K562 (cell line): ENCODE data around the gene SUPT3H. TPM values are rescaled to one million over a fixed set of nuclear protein-coding genes. Genes with fewer than 3 reads are reported as not detected.

Experiments
- ATAC-seq: fragments of 200-7000 bp; cut with Tn5 transposase; 3 replicates; pipeline ENCODE4 v1.9.1; 2020; ENCODE audit warnings: moderate library complexity
- BruUV-seq: library from RNA; stranded (reverse); fragments of 400-500 nt; replicated peaks from 2 replicates; lab custom pipeline; 2021; lab: Mats Ljungman, UMichigan
- CTCF ChIA-PET: fragments of 300-600 bp; formaldehyde crosslinking; extraction: SDS; loops from one replicate; lab custom pipeline; 2021; ENCODE audit warnings: low intra/inter-chr PET ratio; lab: Yijun Ruan, JAX
- POLR2A ChIA-PET: fragments of 300-600, 350-650 bp; sonication (Branson Sonifier 250); formaldehyde crosslinking; extraction: SDS; loops from one replicate; lab custom pipeline; 2021; ENCODE audit warnings: antibody characterized with exemption, inconsistent platforms; lab: Yijun Ruan, JAX
- DNase-seq, 4 experiments: peaks; one replicate each; pipeline versions ENCODE4 v3.0.0 to v3.0.0-alpha.2; 2011 to 2018; ENCODE audit warnings: low spot score in 3 of 4, mixed read lengths in 3 of 4; ENCODE audit errors: extremely low read depth in 1 of 4
- FAIRE-seq: peaks from 2 replicates; lab custom pipeline; 2011; peaks lifted over from hg19 to GRCh38; lab: Jason Lieb, UNC
- H2AFZ ChIP-seq: 2 replicates; pipeline ENCODE4 v1.6.0; 2011; ENCODE audit warnings: low read depth, low read length, control low read depth, inconsistent platforms
- H3K27ac ChIP-seq: fragments of 200-600 bp; 3 replicates; pipeline ENCODE4 v1.8.0; 2011; ENCODE audit warnings: low read depth, mild to moderate bottlenecking, control low read depth, inconsistent platforms, low read length, moderate library complexity, mixed read lengths; ENCODE audit errors: extremely low read depth
- H3K27me3 ChIP-seq, 2 experiments: fragments of 300-600 bp in 1 of 2; 2 replicates in 1 of 2; 3 replicates in 1 of 2; pipeline versions ENCODE4 v1.6.0 to v1.8.0; 2011; ENCODE audit warnings: inconsistent platforms in 2 of 2, low read length in 2 of 2, mild to moderate bottlenecking in 1 of 2, mixed read lengths in 1 of 2, moderate library complexity in 1 of 2; ENCODE audit not compliant: control insufficient read depth in 2 of 2, insufficient read depth in 2 of 2
- H3K36me3 ChIP-seq: fragments of 300-600 bp; 3 replicates; pipeline ENCODE4 v1.8.0; 2011; ENCODE audit warnings: mild to moderate bottlenecking, low read length, inconsistent platforms; ENCODE audit not compliant: control insufficient read depth, insufficient read depth
- H3K4me1 ChIP-seq, 2 experiments: fragments of 200-600 bp in 1 of 2; replicated peaks in 1 of 2; 2 replicates in 1 of 2; 3 replicates in 1 of 2; pipeline versions ENCODE4 v1.5.1 to v1.8.0; 2011; ENCODE audit warnings: inconsistent platforms in 2 of 2, low read length in 2 of 2, mild to moderate bottlenecking in 1 of 2, mixed read lengths in 1 of 2, moderate library complexity in 1 of 2; ENCODE audit not compliant: control insufficient read depth in 2 of 2, insufficient read depth in 2 of 2
- H3K4me2 ChIP-seq: 2 replicates; pipeline ENCODE4 v1.6.1; 2011; ENCODE audit warnings: low read length, control low read depth, inconsistent platforms, mixed read lengths; ENCODE audit not compliant: insufficient read depth
- H3K4me3 ChIP-seq: fragments of 200-600 bp; sonication (generic), shearing (Covaris generic); 2 replicates; pipeline ENCODE4 v1.5.1; 2016; ENCODE audit warnings: control low read depth, inconsistent platforms
- H3K79me2 ChIP-seq: fragments of 200-600 bp; 3 replicates; pipeline ENCODE4 v1.8.0; 2011; ENCODE audit warnings: low read length, inconsistent platforms; ENCODE audit not compliant: control insufficient read depth, insufficient read depth
- H3K9ac ChIP-seq, 2 experiments: 2 replicates each; pipeline versions ENCODE4 v1.6.0 to v1.6.1; 2011; ENCODE audit warnings: low read depth in 2 of 2, low read length in 2 of 2, control low read depth in 1 of 2, inconsistent platforms in 1 of 2, mild to moderate bottlenecking in 1 of 2, mixed read lengths in 1 of 2; ENCODE audit not compliant: insufficient read depth in 1 of 2
- H3K9me1 ChIP-seq: one replicate; pipeline ENCODE4 v1.6.0; 2011; ENCODE audit warnings: inconsistent platforms, mild to moderate bottlenecking, low read length, moderate library complexity; ENCODE audit not compliant: control insufficient read depth, insufficient read depth
- H3K9me3 ChIP-seq: replicated peaks from 2 replicates; pipeline ENCODE4 v1.5.1; 2011; ENCODE audit warnings: low read depth, low read length, inconsistent platforms; ENCODE audit not compliant: control insufficient read depth, insufficient read depth
- H4K20me1 ChIP-seq: replicated peaks from 2 replicates; pipeline ENCODE4 v1.6.1; 2011; ENCODE audit warnings: low read length, inconsistent platforms, mixed read lengths; ENCODE audit not compliant: control insufficient read depth, insufficient read depth
- ELK1 ChIP-seq: sonication (generic); formaldehyde crosslinking; IDR thresholded peaks from 2 replicates; pipeline ENCODE4 v1.8.1; 2022; ENCODE audit warnings: missing genetic modification reagents
- ETV5 ChIP-seq: sonication (generic); formaldehyde crosslinking; IDR thresholded peaks from 2 replicates; pipeline ENCODE4 v1.4.0; 2020; ENCODE audit warnings: low read depth, mild to moderate bottlenecking, missing genetic modification reagents
- MECOM ChIP-seq: fragments of 250-450 bp; sonication (Bioruptor Pico); IDR thresholded peaks from 2 replicates; pipeline ENCODE4 v1.8.0; 2022; ENCODE audit warnings: inconsistent platforms
- MLX ChIP-seq, 2 experiments: fragments of 450-650 bp in 1 of 2; sonication (generic) in 1 of 2; formaldehyde crosslinking; conservative IDR thresholded peaks; 2 replicates each; pipeline versions ENCODE4 v1.4.0 to v1.8.1; 2020 to 2022; ENCODE audit warnings: mild to moderate bottlenecking in 1 of 2, missing genetic modification reagents in 1 of 2
- NFATC3 ChIP-seq: fragments of 450-650 bp; IDR thresholded peaks from 2 replicates; pipeline ENCODE4 v1.6.1; 2017; ENCODE audit warnings: mild to moderate bottlenecking
- NR4A1 ChIP-seq, 2 experiments: fragments of 250-450 bp in 1 of 2; fragments of 450-650 bp in 1 of 2; sonication (Bioruptor Pico) in 1 of 2; IDR thresholded peaks; 2 replicates each; pipeline versions ENCODE4 v1.4.0 to v1.6.1; 2016 to 2020; ENCODE audit warnings: mild to moderate bottlenecking in 2 of 2, missing compliant biosample characterization in 1 of 2, missing genetic modification characterization in 1 of 2, moderate library complexity in 1 of 2
- PATZ1 ChIP-seq: fragments of 250-450 bp; sonication (Bioruptor Pico); IDR thresholded peaks from 2 replicates; pipeline ENCODE4 v1.5.0; 2020; ENCODE audit warnings: mild to moderate bottlenecking, borderline replicate concordance
- PHB2 ChIP-seq: fragments of 450-650 bp; IDR thresholded peaks from 2 replicates; pipeline ENCODE4 v1.6.1; 2017; ENCODE audit warnings: low read depth
- THAP12 ChIP-seq: fragments of 250-450 bp; sonication (Bioruptor Pico); IDR thresholded peaks from 2 replicates; pipeline ENCODE4 v1.9.0; 2021; ENCODE audit warnings: mild to moderate bottlenecking, inconsistent platforms
- THRA ChIP-seq: fragments of 450-650 bp; IDR thresholded peaks from 2 replicates; pipeline ENCODE4 v1.6.1; 2017; ENCODE audit warnings: mild to moderate bottlenecking, moderate library complexity
- ZNF444 ChIP-seq: fragments of 250-450 bp; sonication (Bioruptor Pico); IDR thresholded peaks from 2 replicates; pipeline ENCODE4 v1.4.0; 2020; ENCODE audit warnings: mild to moderate bottlenecking, moderate library complexity
- WGBS: fragments of 100-300 bp; shearing (Covaris generic); methylation state at CpG from one replicate; pipeline ENCODE4 v1.1.6; 2016; ENCODE audit warnings: low coverage, mixed read lengths; ENCODE audit not compliant: insufficient coverage; ENCODE audit errors: missing lambda C conversion rate; 5-methylcytosine and 5-hydroxymethylcytosine counted together
- in situ Hi-C: fragments of 300-500 bp; cut with MboI; formaldehyde crosslinking; loops from 4 replicates; pipeline ENCODE4 v1.15.0; 2018; ENCODE audit warnings: inconsistent platforms, mixed read lengths
- intact Hi-C: fragments of 100-400 bp; cut with micrococcal nuclease; formaldehyde crosslinking; loops from 2 replicates; pipeline ENCODE4 v1.14.2; 2022
- polyA plus RNA-seq, 8 experiments: library from polyadenylated mRNA; depleted of rRNA in 4 of 8; stranded (reverse) in 5 of 8; unstranded in 3 of 8; fragments of >200 nt; fragmentation: Nextera tagmentation in 2 of 8; fragmentation: Illumina TruSeq in 1 of 8; extraction: Ambion mirVana in 2 of 8; extraction: Trizol in 1 of 8; gene quantifications; 2 replicates each; pipeline versions ENCODE4 v1.2.1 to v1.2.3, GENCODE V29; 2011 to 2014; ENCODE audit warnings: inconsistent platforms in 1 of 8, missing spikeins in 1 of 8
- total RNA-seq, 7 experiments: library from RNA; depleted of rRNA in 6 of 7; stranded (reverse); fragments of >200 nt in 6 of 7; fragmentation: Illumina TruSeq in 2 of 7; extraction: Trizol in 2 of 7; gene quantifications; 2 replicates each; pipeline versions ENCODE4 v1.2.1 to v1.2.3, GENCODE V29; 2011 to 2021; ENCODE audit warnings: low replicate concordance in 1 of 7

Gene SUPT3H
- total and polyA plus RNA-seq, 9 of the 15 experiments (the other 6 are each of a cell fraction or from before 2014, with no cell fraction given), result 7.2 to 16.3 (median 11.9) TPM

- 38% methylated on average over 4 of the region's 4 CpGs for WGBS
- no peak for TF ChIP-seq THRA
- no peak for TF ChIP-seq PATZ1
- no peak for TF ChIP-seq THAP12
- no peak for TF ChIP-seq ETV5 (CRISPR knock-in tag)
- no peak for TF ChIP-seq MECOM (CRISPR knock-in tag)
- TF ChIP-seq NR4A1 (CRISPR knock-in tag; IDR thresholded peaks at IDR 0.05), result no peak
- TF ChIP-seq NR4A1 (tag; IDR thresholded peaks at IDR 0.05), result no peak
- TF ChIP-seq PHB2, result no peak
- TF ChIP-seq MLX (CRISPR knock-in tag; conservative IDR thresholded peaks at IDR 0.05), result no peak
- no peak for TF ChIP-seq NFATC3
- no peak for TF ChIP-seq ZNF444
- no peak for TF ChIP-seq ELK1 (CRISPR knock-in tag)
- no peaks in the 10 kb centered on the region for H3K9me3 ChIP-seq
- H3K9me1 ChIP-seq, result no peaks in the 10 kb centered on the region
- ChIA-PET CTCF (no interaction called here), POLR2A (no interaction called here)
- no peak overlapping the region for H2AFZ ChIP-seq
- H3K9ac ChIP-seq, result no peak overlapping the region
- no peaks in the 10 kb centered on the region for H3K79me2 ChIP-seq
- no peak overlapping the region for H3K4me2 ChIP-seq
- BruUV-seq, result no TSS peak
- no peaks in the 10 kb centered on the region for H3K27me3 ChIP-seq
- intact Hi-C loops (no loop called here), in situ Hi-C loops (no loop called here)
- no peaks in the 10 kb centered on the region for H4K20me1 ChIP-seq
- no peaks in the 10 kb centered on the region for H3K36me3 ChIP-seq
- H3K4me3 ChIP-seq, result no peak overlapping the region
- DNase-seq (no peak), ATAC-seq (no peak), FAIRE-seq (no peak)
- no peak overlapping the region for H3K27ac ChIP-seq
- H3K4me1 ChIP-seq, result no peaks in the 10 kb centered on the region
These were observed 394.0 kb downstream of the SUPT3H start for GRCh38 chr6:44983467-44984365.
